ENCODE measurements around the gene MEGF11. TPM values are rescaled to one million over a fixed set of nuclear protein-coding genes. Genes with fewer than 3 reads are reported as not detected.

Gene MEGF11
- total and polyA plus RNA-seq, 3 experiments from 2014 or later, result not detected

DNA sequence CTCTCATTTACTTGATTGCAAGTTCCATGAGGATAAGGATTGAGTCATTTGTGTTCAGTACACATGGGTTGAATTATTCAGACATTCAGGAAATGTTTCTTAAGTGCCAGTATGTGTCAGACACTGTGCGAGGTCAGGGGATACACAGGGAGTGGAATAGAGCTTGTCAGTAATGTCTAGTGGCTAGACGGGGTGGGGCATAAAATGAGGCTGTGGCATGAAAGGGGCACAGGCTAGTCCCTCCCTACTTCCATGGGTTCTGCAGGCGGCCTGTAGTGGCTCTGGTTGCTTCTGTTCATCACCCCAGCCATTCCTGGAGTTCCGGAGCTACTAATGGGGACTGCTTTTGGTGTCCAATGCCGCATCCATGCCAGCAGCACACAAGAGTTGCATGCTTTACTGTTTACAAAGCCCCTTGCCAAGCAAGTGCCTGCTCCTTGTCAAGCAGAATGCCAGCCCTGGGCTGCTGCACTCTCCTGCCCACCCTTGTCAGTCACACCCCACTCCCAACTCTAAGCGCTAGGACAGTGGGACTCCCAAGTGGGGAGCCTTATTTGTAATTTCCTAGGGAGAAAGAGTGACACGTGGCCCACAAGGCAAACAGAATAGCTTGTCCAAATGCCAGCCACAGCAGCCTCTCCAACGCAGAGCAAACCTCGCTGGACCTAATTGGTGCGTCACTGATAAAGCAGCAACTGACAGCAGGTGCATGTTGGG is 313.5 kb downstream of the MEGF11 start:
- Mint-ChIP-seq H3K4me3 (no peak overlapping the region), H3K9me3 (no peaks in the 10 kb centered on the region), H3K36me3 (no peaks in the 10 kb centered on the region), H3K27me3 (peaks cover 6 to 7% of the 10 kb centered on the region in 2 donors), H3K4me1 (peaks cover 2 to 10% (median 6%) of the 10 kb centered on the region in 3 donors), H3K27ac (no peak overlapping the region)
- H3K4me1 ChIP-seq (ENCODE audit: insufficient read depth, low read length), result no peaks in the 10 kb centered on the region
- H3K9me3 ChIP-seq (ENCODE audit: low read length), result no peaks in the 10 kb centered on the region
- no peak for DNase-seq
- H3K36me3 ChIP-seq (ENCODE audit: insufficient read depth, low read length), result no peaks in the 10 kb centered on the region
- H3K27ac ChIP-seq (ENCODE audit: low read depth, low read length), result no peak overlapping the region
- ChIA-PET POLR2A (no interaction called here), CTCF (no interaction called here)
- H3K4me3 ChIP-seq (ENCODE audit: low read length), result no peak overlapping the region
- peaks cover 4% of the 10 kb centered on the region for H3K27me3 ChIP-seq (ENCODE audit: insufficient read depth, low read length, poor library complexity, severe bottlenecking)

DNA sequence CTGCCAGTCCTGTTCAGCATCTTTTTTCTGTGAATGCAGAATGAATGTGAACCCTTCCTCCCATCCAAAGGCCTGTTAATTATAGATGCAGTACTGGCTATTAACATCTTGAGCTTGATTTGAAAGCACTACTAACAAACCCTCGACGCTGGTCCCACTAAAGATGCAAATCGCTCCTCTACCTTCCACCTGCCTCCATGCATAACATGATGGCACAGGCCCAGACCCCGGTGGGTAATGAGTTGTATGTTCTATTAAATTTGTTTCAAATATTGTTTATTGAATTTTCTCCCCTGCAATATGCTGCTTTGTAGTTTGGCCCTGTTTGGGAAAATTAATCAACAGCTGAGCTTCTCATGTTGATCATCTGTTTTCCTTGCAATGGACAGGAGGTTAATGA is 314.9 kb downstream of the MEGF11 start:
- Histone ChIP-seq H3K4me1 (ENCODE audit: insufficient read depth, low read length) (no peaks in the 10 kb centered on the region), H3K27ac (ENCODE audit: low read depth, low read length) (no peak overlapping the region), H3K36me3 (ENCODE audit: insufficient read depth, low read length) (no peaks in the 10 kb centered on the region), H3K27me3 (ENCODE audit: insufficient read depth, low read length, poor library complexity, severe bottlenecking) (peaks cover 3% of the 10 kb centered on the region), H3K9me3 (ENCODE audit: low read length) (no peaks in the 10 kb centered on the region), H3K4me3 (ENCODE audit: low read length) (no peak overlapping the region)
- no peak overlapping the region for H3K4me3 Mint-ChIP-seq
- ChIA-PET CTCF (no interaction called here), POLR2A (no interaction called here)
- peaks cover 2 to 10% (median 6%) of the 10 kb centered on the region in 3 donors for H3K4me1 Mint-ChIP-seq
- no peak overlapping the region for H3K27ac Mint-ChIP-seq
- no peaks in the 10 kb centered on the region for H3K36me3 Mint-ChIP-seq
- no peak for DNase-seq
- peaks cover 4 to 6% of the 10 kb centered on the region in 2 donors for H3K27me3 Mint-ChIP-seq
- H3K9me3 Mint-ChIP-seq, result no peaks in the 10 kb centered on the region

DNA sequence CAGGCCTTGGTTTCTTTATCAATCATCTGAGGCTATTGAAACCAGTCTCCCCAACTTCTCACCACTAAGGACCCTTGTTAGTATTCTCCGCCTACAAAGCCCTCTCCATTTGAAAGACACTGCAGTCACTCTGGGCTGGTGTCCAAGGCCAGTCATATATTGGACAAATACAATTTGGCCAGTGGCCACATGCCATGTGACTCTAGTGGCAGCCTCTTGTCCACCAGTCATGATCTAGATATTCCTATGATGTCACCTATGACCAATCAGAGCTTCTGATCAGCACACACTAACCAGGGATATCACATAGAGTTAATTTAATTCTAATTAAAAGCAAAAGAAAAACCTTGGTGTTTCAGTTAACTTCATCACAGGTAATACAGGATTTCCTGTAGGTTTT is 316.1 kb downstream of the MEGF11 start:
- H3K4me1 ChIP-seq (ENCODE audit: insufficient read depth, low read length), result no peaks in the 10 kb centered on the region
- H3K27ac ChIP-seq (ENCODE audit: low read depth, low read length), result no peak overlapping the region
- no peaks in the 10 kb centered on the region for H3K36me3 ChIP-seq (ENCODE audit: insufficient read depth, low read length)
- no peaks in the 10 kb centered on the region for H3K9me3 ChIP-seq (ENCODE audit: low read length)
- no peaks in the 10 kb centered on the region for H3K27me3 ChIP-seq (ENCODE audit: insufficient read depth, low read length, poor library complexity, severe bottlenecking)
- peaks cover 0 to 7% of the 10 kb centered on the region in 2 donors for H3K27me3 Mint-ChIP-seq
- ChIA-PET CTCF (no interaction called here), POLR2A (no interaction called here)
- peaks cover 2 to 9% (median 4%) of the 10 kb centered on the region in 3 donors for H3K4me1 Mint-ChIP-seq
- H3K36me3 Mint-ChIP-seq, result no peaks in the 10 kb centered on the region
- H3K27ac Mint-ChIP-seq, result peak overlapping the region in 1 of 8 donors; percentile 74
- no peak overlapping the region for H3K4me3 Mint-ChIP-seq
- no peak for DNase-seq
- H3K4me3 ChIP-seq (ENCODE audit: low read length), result no peak overlapping the region
- no peaks in the 10 kb centered on the region for H3K9me3 Mint-ChIP-seq

DNA sequence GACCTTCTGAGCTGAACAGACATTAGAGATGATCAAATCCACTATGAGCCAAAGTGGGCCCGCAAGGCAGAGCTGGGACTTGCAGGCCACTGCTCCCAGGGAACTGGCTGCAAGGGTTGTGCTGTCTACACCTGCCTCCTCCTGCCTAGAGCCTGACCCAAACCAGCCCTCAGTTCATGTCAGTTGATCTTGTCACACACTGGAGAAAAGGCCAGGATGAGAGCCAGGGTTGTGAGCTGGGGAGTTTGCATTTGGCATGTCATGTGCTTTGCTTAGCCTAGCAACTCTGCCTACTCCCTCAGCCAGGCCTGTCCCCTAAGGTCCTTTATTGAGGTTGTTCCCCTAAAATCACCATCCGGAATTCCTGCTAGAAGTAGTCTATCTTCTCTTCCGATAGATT is 316.5 kb downstream of the MEGF11 start:
- no peaks in the 10 kb centered on the region for H3K9me3 Mint-ChIP-seq
- ChIA-PET CTCF (no interaction called here), POLR2A (no interaction called here)
- peaks cover 0 to 4% (median under 1%) of the 10 kb centered on the region in 3 donors for H3K4me1 Mint-ChIP-seq
- DNase-seq, result no peak
- no peaks in the 10 kb centered on the region for H3K9me3 ChIP-seq (ENCODE audit: low read length)
- no peaks in the 10 kb centered on the region for H3K36me3 Mint-ChIP-seq
- H3K27me3 Mint-ChIP-seq, result peaks cover 0 to 5% of the 10 kb centered on the region in 2 donors
- no peaks in the 10 kb centered on the region for H3K27me3 ChIP-seq (ENCODE audit: insufficient read depth, low read length, poor library complexity, severe bottlenecking)
- H3K27ac Mint-ChIP-seq, result peak overlapping the region in 1 of 8 donors; percentile 74
- no peaks in the 10 kb centered on the region for H3K36me3 ChIP-seq (ENCODE audit: insufficient read depth, low read length)
- H3K4me3 Mint-ChIP-seq, result no peak overlapping the region
- no peaks in the 10 kb centered on the region for H3K4me1 ChIP-seq (ENCODE audit: insufficient read depth, low read length)
- no peak overlapping the region for H3K27ac ChIP-seq (ENCODE audit: low read depth, low read length)
- no peak overlapping the region for H3K4me3 ChIP-seq (ENCODE audit: low read length)

DNA sequence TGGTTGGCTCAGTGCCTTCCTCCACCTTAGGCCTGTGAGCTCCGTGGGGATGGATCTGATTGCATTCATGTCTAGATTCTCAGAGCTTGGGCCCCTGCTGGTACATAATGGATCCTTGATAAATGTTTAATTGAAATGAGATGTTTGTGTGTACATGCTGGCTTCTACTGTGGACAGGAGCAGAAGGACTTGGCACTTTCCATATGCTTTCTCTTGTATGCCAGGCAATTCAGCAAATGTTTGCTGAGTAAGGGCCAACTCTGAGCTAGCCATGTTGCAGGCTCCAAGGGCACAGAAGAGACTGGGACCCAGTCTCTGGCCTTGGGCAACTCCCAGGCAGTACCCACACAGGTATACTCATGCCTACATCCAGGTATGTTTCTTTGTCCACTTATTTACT is 317.3 kb downstream of the MEGF11 start:
- CTCF ChIA-PET, result no interaction called here
- no peaks in the 10 kb centered on the region for H3K36me3 ChIP-seq (ENCODE audit: insufficient read depth, low read length)
- Mint-ChIP-seq H3K27ac (peak overlapping the region in 1 of 8 donors; percentile 70), H3K4me3 (no peak overlapping the region), H3K27me3 (peaks cover 0 to 3% of the 10 kb centered on the region in 2 donors), H3K36me3 (no peaks in the 10 kb centered on the region), H3K9me3 (no peaks in the 10 kb centered on the region), H3K4me1 (no peaks in the 10 kb centered on the region)
- no peak overlapping the region for H3K27ac ChIP-seq (ENCODE audit: low read depth, low read length)
- POLR2A ChIA-PET, result no interaction called here
- no peaks in the 10 kb centered on the region for H3K27me3 ChIP-seq (ENCODE audit: insufficient read depth, low read length, poor library complexity, severe bottlenecking)
- no peak overlapping the region for H3K4me3 ChIP-seq (ENCODE audit: low read length)
- no peaks in the 10 kb centered on the region for H3K4me1 ChIP-seq (ENCODE audit: insufficient read depth, low read length)
- no peak for DNase-seq
- no peaks in the 10 kb centered on the region for H3K9me3 ChIP-seq (ENCODE audit: low read length)

DNA sequence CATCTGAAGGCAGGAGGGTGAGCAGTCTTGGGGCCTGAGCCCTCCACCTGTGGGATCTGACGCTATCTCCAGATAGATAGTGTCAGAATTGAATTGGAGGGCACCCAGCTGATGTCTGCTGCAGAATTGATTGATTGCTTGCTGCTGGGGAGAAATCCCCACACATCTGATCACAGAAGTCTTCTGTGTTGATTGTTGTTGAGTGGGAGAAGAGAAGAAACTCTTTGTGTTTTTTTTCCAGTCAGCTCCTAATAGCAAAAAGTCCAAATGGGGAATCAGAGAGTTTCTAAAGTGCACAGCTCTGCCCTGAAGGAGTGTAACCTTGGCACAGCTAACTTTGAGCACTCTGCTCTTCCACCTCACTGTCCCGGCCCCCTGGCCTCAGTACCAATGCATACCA is 318.2 kb downstream of the MEGF11 start:
- H3K4me3 Mint-ChIP-seq, result no peak overlapping the region
- DNase-seq, result no peak
- peaks cover 0 to 3% of the 10 kb centered on the region in 2 donors for H3K27me3 Mint-ChIP-seq
- Histone ChIP-seq H3K9me3 (ENCODE audit: low read length) (no peaks in the 10 kb centered on the region), H3K27ac (ENCODE audit: low read depth, low read length) (no peak overlapping the region), H3K4me3 (ENCODE audit: low read length) (no peak overlapping the region), H3K4me1 (ENCODE audit: insufficient read depth, low read length) (no peaks in the 10 kb centered on the region), H3K36me3 (ENCODE audit: insufficient read depth, low read length) (no peaks in the 10 kb centered on the region), H3K27me3 (ENCODE audit: insufficient read depth, low read length, poor library complexity, severe bottlenecking) (no peaks in the 10 kb centered on the region)
- no peaks in the 10 kb centered on the region for H3K36me3 Mint-ChIP-seq
- no peaks in the 10 kb centered on the region for H3K9me3 Mint-ChIP-seq
- CTCF ChIA-PET, result no interaction called here
- no peak overlapping the region for H3K27ac Mint-ChIP-seq
- H3K4me1 Mint-ChIP-seq, result no peaks in the 10 kb centered on the region
- POLR2A ChIA-PET, result no interaction called here

DNA sequence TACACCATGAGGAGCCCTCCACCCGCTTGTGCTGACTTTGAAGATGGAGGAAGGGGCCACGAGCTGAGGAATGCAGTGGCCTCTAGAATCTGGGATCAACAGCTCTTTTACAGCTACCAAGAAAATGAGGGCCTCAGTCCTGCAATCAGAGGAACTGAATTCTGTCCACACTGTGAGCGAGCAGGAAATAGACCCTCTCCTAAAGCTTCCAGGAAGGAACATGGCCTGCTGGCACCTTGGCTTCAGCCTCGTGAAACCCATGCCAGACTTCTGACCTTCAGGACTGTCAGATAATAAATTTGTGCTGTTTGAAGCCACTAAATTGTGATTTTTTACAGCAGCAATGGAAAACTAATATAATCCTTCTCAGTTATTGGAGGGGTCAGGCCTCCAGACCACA is 322.3 kb downstream of the MEGF11 start:
- Histone ChIP-seq H3K27me3 (ENCODE audit: insufficient read depth, low read length, poor library complexity, severe bottlenecking) (no peaks in the 10 kb centered on the region), H3K4me3 (ENCODE audit: low read length) (no peak overlapping the region), H3K36me3 (ENCODE audit: insufficient read depth, low read length) (no peaks in the 10 kb centered on the region), H3K9me3 (ENCODE audit: low read length) (no peaks in the 10 kb centered on the region), H3K4me1 (ENCODE audit: insufficient read depth, low read length) (no peaks in the 10 kb centered on the region), H3K27ac (ENCODE audit: low read depth, low read length) (no peak overlapping the region)
- ChIA-PET POLR2A (no interaction called here), CTCF (interaction anchor here (0.6 to 1.3 kb wide), 2 partner anchors 11 to 76 kb away, joined by 3 read pairs; no protein-coding TSS in a partner anchor)
- H3K9me3 Mint-ChIP-seq, result no peaks in the 10 kb centered on the region
- H3K27me3 Mint-ChIP-seq, result peaks cover 0 to 1% of the 10 kb centered on the region in 2 donors
- H3K36me3 Mint-ChIP-seq, result no peaks in the 10 kb centered on the region
- H3K4me1 Mint-ChIP-seq, result no peaks in the 10 kb centered on the region
- no peak for DNase-seq
- no peak overlapping the region for H3K4me3 Mint-ChIP-seq
- peak overlapping the region in 2 of 8 donors; percentile 2 to 63 for H3K27ac Mint-ChIP-seq

DNA sequence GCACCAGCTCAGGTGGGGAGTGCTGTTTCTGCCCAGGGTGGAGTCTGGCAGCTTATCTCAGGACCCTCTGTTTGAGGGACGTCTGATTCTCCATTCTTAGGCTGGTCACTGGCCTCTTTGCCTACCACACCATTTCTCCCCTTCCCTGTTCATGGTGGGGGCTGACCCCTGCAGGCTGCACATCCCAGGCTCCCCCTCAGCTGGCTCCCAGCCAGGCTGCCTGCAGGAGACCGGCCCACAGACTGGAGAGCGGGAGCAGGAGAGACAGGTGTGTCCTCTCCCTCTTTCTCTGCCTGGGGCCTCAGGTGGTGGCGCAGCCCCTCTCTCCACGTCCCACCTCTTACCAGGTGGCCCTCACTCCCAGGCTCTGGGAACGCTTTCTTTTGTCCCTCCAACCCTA is 323.4 kb downstream of the MEGF11 start:
- no peak for DNase-seq
- peak overlapping the region in 1 of 8 donors; percentile 75 for H3K27ac Mint-ChIP-seq
- H3K4me1 ChIP-seq (ENCODE audit: insufficient read depth, low read length), result no peaks in the 10 kb centered on the region
- H3K36me3 Mint-ChIP-seq, result no peaks in the 10 kb centered on the region
- POLR2A ChIA-PET, result no interaction called here
- no peak overlapping the region for H3K4me3 Mint-ChIP-seq
- peaks cover 0 to 1% of the 10 kb centered on the region in 2 donors for H3K27me3 Mint-ChIP-seq
- no peaks in the 10 kb centered on the region for H3K9me3 ChIP-seq (ENCODE audit: low read length)
- no peaks in the 10 kb centered on the region for H3K4me1 Mint-ChIP-seq
- no peak overlapping the region for H3K4me3 ChIP-seq (ENCODE audit: low read length)
- no peak overlapping the region for H3K27ac ChIP-seq (ENCODE audit: low read depth, low read length)
- no peaks in the 10 kb centered on the region for H3K36me3 ChIP-seq (ENCODE audit: insufficient read depth, low read length)
- CTCF ChIA-PET, result no interaction called here
- H3K9me3 Mint-ChIP-seq, result no peaks in the 10 kb centered on the region
- H3K27me3 ChIP-seq (ENCODE audit: insufficient read depth, low read length, poor library complexity, severe bottlenecking), result no peaks in the 10 kb centered on the region
